Tibial nerve (tissue), 4 donors: Measurements from ENCODE around the gene RCSD1.

ENCODE experiments used
- CTCF ChIP-seq, 5 experiments: fragments of 200-600 bp in 3 of 5; fragments of 450-650 bp in 2 of 5; sonication (generic) in 3 of 5; IDR thresholded peaks; one replicate each; pipeline ENCODE4 v1.5.1; 2016 to 2019; ENCODE audit warnings: antibody characterized with exemption in 5 of 5, mild to moderate bottlenecking in 3 of 5, moderate library complexity in 2 of 5
- EP300 ChIP-seq, 2 donors: sonication (generic); formaldehyde crosslinking; IDR thresholded peaks; one replicate each; pipeline ENCODE4 v1.6.1; 2017; ENCODE audit warnings: antibody characterized with exemption in 2 of 2, mild to moderate bottlenecking in 1 of 2
- POLR2A ChIP-seq, 2 donors: fragments of 450-650 bp; IDR thresholded peaks; one replicate each; pipeline ENCODE4 v1.6.1; 2017; ENCODE audit warnings: antibody characterized with exemption in 2 of 2, mild to moderate bottlenecking in 2 of 2, moderate library complexity in 2 of 2

DNA sequence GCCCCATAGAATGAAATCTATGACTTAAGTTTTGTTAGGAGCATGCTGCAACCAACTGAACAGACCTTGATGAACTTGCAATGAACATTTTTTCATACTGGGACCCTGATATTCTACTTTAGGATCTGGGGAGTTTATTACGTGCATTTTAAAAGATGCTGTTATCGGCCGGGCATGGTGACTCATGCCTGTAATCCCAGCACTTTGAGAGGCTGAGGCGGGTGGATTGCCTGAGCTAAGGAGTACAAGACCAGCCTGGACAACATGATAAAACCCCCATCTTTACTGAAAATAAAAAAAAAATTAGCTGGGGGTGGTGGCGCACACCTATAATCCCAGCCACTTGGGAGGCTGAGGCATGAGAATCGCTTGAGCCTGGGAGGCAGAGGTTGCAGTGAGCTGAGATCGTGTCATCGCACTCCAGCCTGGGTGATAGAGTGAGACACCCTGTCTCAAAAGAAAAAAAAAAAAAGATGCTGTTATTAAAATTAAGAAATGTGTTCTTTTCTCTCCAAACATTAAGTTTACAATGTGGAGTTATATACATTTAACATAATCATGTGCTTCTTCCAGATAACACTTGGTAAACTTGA, 98.9 kb downstream of the RCSD1 start:
- no peak for TF ChIP-seq CTCF (IDR thresholded peaks at IDR 0.05)
- no peak for TF ChIP-seq POLR2A (IDR thresholded peaks at IDR 0.05)
- TF ChIP-seq EP300 (IDR thresholded peaks at IDR 0.05): no peak
